Fibroblast of lung (primary cell): Measurements from ENCODE around the gene ZC3H13. TPM values are rescaled to one million over a fixed set of nuclear protein-coding genes. Genes with fewer than 3 reads are reported as not detected.
A peak's percentile ranks its signal among the peaks of the same experiment; 100 is the strongest.

ENCODE experiments used
- DNase-seq, 2 donors: peaks; one replicate each; pipeline versions ENCODE4 v3.0.0 to v3.0.0-alpha.2; 2010; ENCODE audit warnings: low read depth in 2 of 2
- H2AFZ ChIP-seq: 2 replicates; pipeline ENCODE4 v1.5.1; 2012; ENCODE audit warnings: low read length, control low read depth, inconsistent platforms
- H3K27ac ChIP-seq: 2 replicates; pipeline ENCODE4 v1.5.1; 2011; ENCODE audit warnings: low read length, control low read depth; ENCODE audit not compliant: insufficient read depth
- H3K27me3 ChIP-seq: 2 replicates; pipeline ENCODE4 v1.5.1; 2011; ENCODE audit warnings: mild to moderate bottlenecking, low read length; ENCODE audit not compliant: control insufficient read depth, insufficient read depth
- H3K36me3 ChIP-seq: 2 replicates; pipeline ENCODE4 v1.5.1; 2011; ENCODE audit warnings: low read length; ENCODE audit not compliant: control insufficient read depth, insufficient read depth
- H3K4me1 ChIP-seq: 2 replicates; pipeline ENCODE4 v1.5.1; 2011; ENCODE audit warnings: low read length; ENCODE audit not compliant: control insufficient read depth, insufficient read depth; ENCODE audit errors: extremely low read depth
- H3K4me2 ChIP-seq: 2 replicates; pipeline ENCODE4 v1.5.1; 2011; ENCODE audit warnings: low read length, control low read depth; ENCODE audit not compliant: insufficient read depth; ENCODE audit errors: extremely low read depth
- H3K4me3 ChIP-seq, 4 experiments: fragments of 200-600 bp in 1 of 4; sonication (generic) in 1 of 4; replicated peaks in 1 of 4; 2 replicates each; pipeline ENCODE4 v1.5.1; 2011 to 2016; ENCODE audit warnings: low read length in 4 of 4, low read depth in 3 of 4, mild to moderate bottlenecking in 3 of 4, control low read depth in 2 of 4, inconsistent platforms in 1 of 4, mixed read lengths in 1 of 4; ENCODE audit not compliant: insufficient read depth in 1 of 4; ENCODE audit errors: control extremely low read depth in 1 of 4
- H3K79me2 ChIP-seq: 2 replicates; pipeline ENCODE4 v1.5.1; 2012; ENCODE audit warnings: mild to moderate bottlenecking, low read length, inconsistent platforms; ENCODE audit not compliant: control insufficient read depth, insufficient read depth
- H3K9ac ChIP-seq: 2 replicates; pipeline ENCODE4 v1.5.1; 2011; ENCODE audit warnings: mild to moderate bottlenecking, low read length, control low read depth; ENCODE audit not compliant: insufficient read depth
- H3K9me3 ChIP-seq: 2 replicates; pipeline ENCODE4 v1.5.1; 2012; ENCODE audit warnings: low read depth, low read length; ENCODE audit not compliant: control insufficient read depth, insufficient read depth
- H4K20me1 ChIP-seq: 2 replicates; pipeline ENCODE4 v1.5.1; 2011; ENCODE audit warnings: low read length; ENCODE audit not compliant: control insufficient read depth, insufficient read depth; ENCODE audit errors: extremely low read depth
- EZH2 ChIP-seq: IDR thresholded peaks from 2 replicates; pipeline ENCODE4 v1.5.1; 2012; ENCODE audit warnings: low read length, control low read depth, mild to moderate bottlenecking; ENCODE audit errors: missing control alignments
- polyA plus RNA-seq, 2 donors: library from polyadenylated mRNA; depleted of rRNA in 1 of 2; stranded (reverse) in 1 of 2; unstranded in 1 of 2; fragments of >200 nt; gene quantifications; 2 replicates each; pipeline ENCODE4 v1.2.1, GENCODE V29; 2011 to 2012; ENCODE audit warnings: missing spikeins in 1 of 2
- total RNA-seq: library from RNA; depleted of rRNA; stranded (reverse); fragments of >200 nt; gene quantifications from 2 replicates; pipeline ENCODE4 v1.2.1, GENCODE V29; 2014
- TF ChIP-seq, protein P1 (sequence below), 2 donors: IDR thresholded peaks in 1 of 2; conservative IDR thresholded peaks in 1 of 2; 1 replicate in 1 of 2; 2 replicates in 1 of 2; pipeline ENCODE4 v1.5.1; 2011 to 2012; ENCODE audit warnings: low read length in 2 of 2, control low read depth in 1 of 2, inconsistent platforms in 1 of 2, low read depth in 1 of 2, mild to moderate bottlenecking in 1 of 2

ZC3H13 gene
- total and polyA plus RNA-seq, 2 donors (not counting 1 experiment from before 2014, with no cell fraction given): 4.5 to 21.8 TPM

DNA sequence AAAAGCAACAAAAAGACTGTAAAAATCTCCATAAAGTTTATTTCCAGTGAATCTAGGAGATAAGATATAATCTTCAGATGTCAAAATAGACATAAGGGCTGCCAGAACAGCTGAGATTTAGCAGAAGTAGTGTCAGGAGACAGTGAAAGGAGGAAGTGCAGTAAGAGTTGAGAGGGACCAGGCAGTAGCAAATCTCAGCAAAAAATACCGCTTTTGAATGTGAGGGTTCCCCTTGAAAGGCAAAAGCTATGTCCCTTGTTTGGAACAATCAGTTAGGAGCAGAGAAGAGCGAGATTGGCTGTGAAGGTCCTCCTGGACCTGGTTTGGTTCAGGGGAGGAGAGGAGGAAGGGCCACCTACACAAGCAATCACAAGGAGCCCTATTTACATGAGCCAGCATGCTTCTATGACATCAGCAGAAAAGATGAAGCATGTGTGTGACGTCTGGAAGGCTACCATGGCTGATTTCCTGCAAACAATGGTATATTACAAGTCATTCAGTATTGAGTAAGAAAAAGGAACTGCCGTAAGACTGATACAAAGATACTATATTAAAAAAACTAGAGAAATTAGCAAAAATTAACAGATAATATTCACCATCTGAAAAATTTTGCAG lies 102.1 kb downstream of the ZC3H13 start:
- peak; percentile 6 to 22 for DNase-seq
- H3K4me2 ChIP-seq: no peak overlapping the region
- H3K9ac ChIP-seq: no peak overlapping the region
- no peaks in the 10 kb centered on the region for H3K9me3 ChIP-seq
- no peaks in the 10 kb centered on the region for H4K20me1 ChIP-seq
- H3K4me1 ChIP-seq: no peaks in the 10 kb centered on the region
- no peaks in the 10 kb centered on the region for H3K27me3 ChIP-seq
- TF ChIP-seq, protein P1, sequence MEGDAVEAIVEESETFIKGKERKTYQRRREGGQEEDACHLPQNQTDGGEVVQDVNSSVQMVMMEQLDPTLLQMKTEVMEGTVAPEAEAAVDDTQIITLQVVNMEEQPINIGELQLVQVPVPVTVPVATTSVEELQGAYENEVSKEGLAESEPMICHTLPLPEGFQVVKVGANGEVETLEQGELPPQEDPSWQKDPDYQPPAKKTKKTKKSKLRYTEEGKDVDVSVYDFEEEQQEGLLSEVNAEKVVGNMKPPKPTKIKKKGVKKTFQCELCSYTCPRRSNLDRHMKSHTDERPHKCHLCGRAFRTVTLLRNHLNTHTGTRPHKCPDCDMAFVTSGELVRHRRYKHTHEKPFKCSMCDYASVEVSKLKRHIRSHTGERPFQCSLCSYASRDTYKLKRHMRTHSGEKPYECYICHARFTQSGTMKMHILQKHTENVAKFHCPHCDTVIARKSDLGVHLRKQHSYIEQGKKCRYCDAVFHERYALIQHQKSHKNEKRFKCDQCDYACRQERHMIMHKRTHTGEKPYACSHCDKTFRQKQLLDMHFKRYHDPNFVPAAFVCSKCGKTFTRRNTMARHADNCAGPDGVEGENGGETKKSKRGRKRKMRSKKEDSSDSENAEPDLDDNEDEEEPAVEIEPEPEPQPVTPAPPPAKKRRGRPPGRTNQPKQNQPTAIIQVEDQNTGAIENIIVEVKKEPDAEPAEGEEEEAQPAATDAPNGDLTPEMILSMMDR (conservative IDR thresholded peaks at IDR 0.05 in 1 of 2, IDR thresholded peaks at IDR 0.05 in 1 of 2; ENCODE audit: low read depth in 1 of 2, low read length in 2 of 2): no peak
- no peak for TF ChIP-seq EZH2
- H3K4me3 ChIP-seq: no peak overlapping the region
- no peak overlapping the region for H3K27ac ChIP-seq
- no peak overlapping the region for H2AFZ ChIP-seq
- H3K36me3 ChIP-seq: no peaks in the 10 kb centered on the region
- no peaks in the 10 kb centered on the region for H3K79me2 ChIP-seq

DNA sequence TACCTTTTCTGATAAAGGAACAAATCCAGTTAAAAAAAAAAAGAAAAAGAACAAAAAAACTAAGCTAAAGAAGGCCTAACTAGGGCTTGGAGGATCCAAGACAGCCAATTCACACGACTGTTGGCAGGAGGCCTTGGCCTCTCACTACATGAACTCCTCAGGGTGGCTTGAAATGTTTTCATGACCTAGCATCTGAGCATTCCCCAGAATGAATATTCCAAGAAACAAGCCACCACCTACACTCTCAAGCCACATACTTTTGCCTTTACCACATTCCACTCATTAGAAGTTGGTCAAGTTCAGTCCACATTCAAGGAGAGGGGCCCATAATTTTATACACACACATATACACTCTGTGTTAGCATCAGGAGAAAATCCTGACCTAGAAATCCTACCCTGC lies 103.4 kb downstream of the ZC3H13 start:
- H3K9ac ChIP-seq: no peak overlapping the region
- no peaks in the 10 kb centered on the region for H3K9me3 ChIP-seq
- H4K20me1 ChIP-seq: no peaks in the 10 kb centered on the region
- H3K79me2 ChIP-seq: no peaks in the 10 kb centered on the region
- no peaks in the 10 kb centered on the region for H3K36me3 ChIP-seq
- no peaks in the 10 kb centered on the region for H3K4me1 ChIP-seq
- H3K27ac ChIP-seq: no peak overlapping the region
- DNase-seq: peak in 1 of 2 donors; percentile 82
- H3K4me3 ChIP-seq: no peak overlapping the region
- H2AFZ ChIP-seq: no peak overlapping the region
- H3K27me3 ChIP-seq: no peaks in the 10 kb centered on the region
- TF ChIP-seq EZH2: no peak
- TF ChIP-seq, protein P1 (conservative IDR thresholded peaks at IDR 0.05 in 1 of 2, IDR thresholded peaks at IDR 0.05 in 1 of 2; ENCODE audit: low read depth in 1 of 2, low read length in 2 of 2): no peak
- no peak overlapping the region for H3K4me2 ChIP-seq

DNA sequence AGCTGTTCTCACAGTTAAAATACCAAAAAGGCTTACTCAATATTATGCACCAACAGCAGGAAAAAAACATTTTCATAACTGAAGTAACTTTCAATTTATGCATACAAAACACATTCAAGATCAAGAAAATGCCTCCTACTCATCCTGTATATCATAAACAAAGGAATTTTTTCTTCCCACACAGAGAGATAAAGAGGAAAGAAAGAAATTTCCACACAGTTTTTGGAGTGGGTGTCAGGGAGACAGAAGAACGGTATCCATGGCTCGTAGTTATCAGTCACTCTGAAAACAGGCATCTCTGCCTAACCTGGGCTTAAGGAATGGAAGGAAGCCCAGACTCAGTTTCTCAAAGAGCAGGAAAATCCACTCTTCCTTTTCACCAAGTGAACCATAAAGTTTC lies 108.6 kb downstream of the ZC3H13 start:
- no peak overlapping the region for H3K4me3 ChIP-seq
- no peaks in the 10 kb centered on the region for H3K36me3 ChIP-seq
- no peaks in the 10 kb centered on the region for H3K27me3 ChIP-seq
- no peak overlapping the region for H3K4me2 ChIP-seq
- H4K20me1 ChIP-seq: no peaks in the 10 kb centered on the region
- DNase-seq: peak; percentile 10 to 55
- H3K4me1 ChIP-seq: no peaks in the 10 kb centered on the region
- TF ChIP-seq, protein P1 (conservative IDR thresholded peaks at IDR 0.05 in 1 of 2, IDR thresholded peaks at IDR 0.05 in 1 of 2; ENCODE audit: low read depth in 1 of 2, low read length in 2 of 2): no peak
- no peak for TF ChIP-seq EZH2
- H3K9me3 ChIP-seq: no peaks in the 10 kb centered on the region
- no peak overlapping the region for H3K27ac ChIP-seq
- H3K79me2 ChIP-seq: no peaks in the 10 kb centered on the region
- no peak overlapping the region for H2AFZ ChIP-seq
- no peak overlapping the region for H3K9ac ChIP-seq
